K562 (cell line): ENCODE data around the gene CTXN3. TPM values are rescaled to one million over a fixed set of nuclear protein-coding genes. Genes with fewer than 3 reads are reported as not detected.

Source experiments
- polyA plus RNA-seq, 8 experiments: library from polyadenylated mRNA; depleted of rRNA in 4 of 8; stranded (reverse) in 5 of 8; unstranded in 3 of 8; fragments of >200 nt; fragmentation: Nextera tagmentation in 2 of 8; fragmentation: Illumina TruSeq in 1 of 8; extraction: Ambion mirVana in 2 of 8; extraction: Trizol in 1 of 8; gene quantifications; 2 replicates each; pipeline versions ENCODE4 v1.2.1 to v1.2.3, GENCODE V29; 2011 to 2014; ENCODE audit warnings: inconsistent platforms in 1 of 8, missing spikeins in 1 of 8
- total RNA-seq, 7 experiments: library from RNA; depleted of rRNA in 6 of 7; stranded (reverse); fragments of >200 nt in 6 of 7; fragmentation: Illumina TruSeq in 2 of 7; extraction: Trizol in 2 of 7; gene quantifications; 2 replicates each; pipeline versions ENCODE4 v1.2.1 to v1.2.3, GENCODE V29; 2011 to 2021; ENCODE audit warnings: low replicate concordance in 1 of 7
- TF ChIP-seq, protein P1 (sequence below): sonication (generic); formaldehyde crosslinking; IDR thresholded peaks from 2 replicates; pipeline ENCODE4 v1.8.0; 2023; ENCODE audit warnings: missing genetic modification reagents, mild to moderate bottlenecking, borderline replicate concordance
- TF ChIP-seq, protein P2 (sequence below), 2 experiments: fragments of 200-800 bp in 1 of 2; sonication (Bioruptor generic) in 1 of 2; sonication (generic) in 1 of 2; formaldehyde crosslinking in 1 of 2; IDR thresholded peaks in 1 of 2; conservative IDR thresholded peaks in 1 of 2; 2 replicates each; pipeline versions ENCODE4 v1.5.0 to v1.6.1; 2016 to 2020; ENCODE audit warnings: missing compliant biosample characterization in 1 of 2, missing genetic modification characterization in 1 of 2, missing genetic modification reagents in 1 of 2

Gene CTXN3
- total and polyA plus RNA-seq, 9 of the 15 experiments (the other 6 are each of a cell fraction or from before 2014, with no cell fraction given): not detected

DNA sequence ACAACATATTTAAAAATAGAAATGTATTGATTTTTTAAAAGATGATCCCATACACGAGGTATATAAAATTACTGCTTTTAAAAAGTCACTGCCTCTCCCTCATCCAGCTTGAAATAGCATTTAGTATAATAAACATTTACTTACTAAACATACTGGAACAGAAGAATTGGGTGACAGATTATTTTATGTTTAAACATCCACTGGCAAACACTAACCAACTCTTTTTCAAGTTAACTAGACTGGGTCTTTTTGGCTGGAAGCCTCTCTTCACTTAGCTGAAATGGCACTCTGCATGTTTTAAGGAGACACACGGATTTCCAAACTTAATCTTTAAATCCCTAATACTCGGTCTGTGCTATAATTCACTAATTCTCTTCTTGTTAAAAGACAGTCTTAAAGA is 19.0 kb downstream of the CTXN3 start (continued):
- TF ChIP-seq, protein P1, sequence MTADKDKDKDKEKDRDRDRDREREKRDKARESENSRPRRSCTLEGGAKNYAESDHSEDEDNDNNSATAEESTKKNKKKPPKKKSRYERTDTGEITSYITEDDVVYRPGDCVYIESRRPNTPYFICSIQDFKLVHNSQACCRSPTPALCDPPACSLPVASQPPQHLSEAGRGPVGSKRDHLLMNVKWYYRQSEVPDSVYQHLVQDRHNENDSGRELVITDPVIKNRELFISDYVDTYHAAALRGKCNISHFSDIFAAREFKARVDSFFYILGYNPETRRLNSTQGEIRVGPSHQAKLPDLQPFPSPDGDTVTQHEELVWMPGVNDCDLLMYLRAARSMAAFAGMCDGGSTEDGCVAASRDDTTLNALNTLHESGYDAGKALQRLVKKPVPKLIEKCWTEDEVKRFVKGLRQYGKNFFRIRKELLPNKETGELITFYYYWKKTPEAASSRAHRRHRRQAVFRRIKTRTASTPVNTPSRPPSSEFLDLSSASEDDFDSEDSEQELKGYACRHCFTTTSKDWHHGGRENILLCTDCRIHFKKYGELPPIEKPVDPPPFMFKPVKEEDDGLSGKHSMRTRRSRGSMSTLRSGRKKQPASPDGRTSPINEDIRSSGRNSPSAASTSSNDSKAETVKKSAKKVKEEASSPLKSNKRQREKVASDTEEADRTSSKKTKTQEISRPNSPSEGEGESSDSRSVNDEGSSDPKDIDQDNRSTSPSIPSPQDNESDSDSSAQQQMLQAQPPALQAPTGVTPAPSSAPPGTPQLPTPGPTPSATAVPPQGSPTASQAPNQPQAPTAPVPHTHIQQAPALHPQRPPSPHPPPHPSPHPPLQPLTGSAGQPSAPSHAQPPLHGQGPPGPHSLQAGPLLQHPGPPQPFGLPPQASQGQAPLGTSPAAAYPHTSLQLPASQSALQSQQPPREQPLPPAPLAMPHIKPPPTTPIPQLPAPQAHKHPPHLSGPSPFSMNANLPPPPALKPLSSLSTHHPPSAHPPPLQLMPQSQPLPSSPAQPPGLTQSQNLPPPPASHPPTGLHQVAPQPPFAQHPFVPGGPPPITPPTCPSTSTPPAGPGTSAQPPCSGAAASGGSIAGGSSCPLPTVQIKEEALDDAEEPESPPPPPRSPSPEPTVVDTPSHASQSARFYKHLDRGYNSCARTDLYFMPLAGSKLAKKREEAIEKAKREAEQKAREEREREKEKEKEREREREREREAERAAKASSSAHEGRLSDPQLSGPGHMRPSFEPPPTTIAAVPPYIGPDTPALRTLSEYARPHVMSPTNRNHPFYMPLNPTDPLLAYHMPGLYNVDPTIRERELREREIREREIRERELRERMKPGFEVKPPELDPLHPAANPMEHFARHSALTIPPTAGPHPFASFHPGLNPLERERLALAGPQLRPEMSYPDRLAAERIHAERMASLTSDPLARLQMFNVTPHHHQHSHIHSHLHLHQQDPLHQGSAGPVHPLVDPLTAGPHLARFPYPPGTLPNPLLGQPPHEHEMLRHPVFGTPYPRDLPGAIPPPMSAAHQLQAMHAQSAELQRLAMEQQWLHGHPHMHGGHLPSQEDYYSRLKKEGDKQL (CRISPR knock-in tag): no peak
- TF ChIP-seq, protein P2, sequence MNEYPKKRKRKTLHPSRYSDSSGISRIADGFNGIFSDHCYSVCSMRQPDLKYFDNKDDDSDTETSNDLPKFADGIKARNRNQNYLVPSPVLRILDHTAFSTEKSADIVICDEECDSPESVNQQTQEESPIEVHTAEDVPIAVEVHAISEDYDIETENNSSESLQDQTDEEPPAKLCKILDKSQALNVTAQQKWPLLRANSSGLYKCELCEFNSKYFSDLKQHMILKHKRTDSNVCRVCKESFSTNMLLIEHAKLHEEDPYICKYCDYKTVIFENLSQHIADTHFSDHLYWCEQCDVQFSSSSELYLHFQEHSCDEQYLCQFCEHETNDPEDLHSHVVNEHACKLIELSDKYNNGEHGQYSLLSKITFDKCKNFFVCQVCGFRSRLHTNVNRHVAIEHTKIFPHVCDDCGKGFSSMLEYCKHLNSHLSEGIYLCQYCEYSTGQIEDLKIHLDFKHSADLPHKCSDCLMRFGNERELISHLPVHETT (CRISPR knock-in tag; conservative IDR thresholded peaks at IDR 0.05 in 1 of 2, IDR thresholded peaks at IDR 0.05 in 1 of 2): no peak
